Immature natural killer cell (primary cell): ENCODE results near the gene IFT57. TPM values are rescaled to one million over a fixed set of nuclear protein-coding genes. Genes with fewer than 3 reads are reported as not detected.

Source experiments
- DNase-seq, 3 donors: peaks; one replicate each; pipeline ENCODE4 v3.0.0; 2022; ENCODE audit warnings: mixed read lengths in 1 of 3
- H3K27ac Mint-ChIP-seq, 6 donors: one replicate each; pipeline ENCODE4 v1.8.0; 2020; ENCODE audit warnings: mixed read lengths in 6 of 6, mild to moderate bottlenecking in 5 of 6, inconsistent platforms in 4 of 6, moderate library complexity in 3 of 6
- H3K27me3 Mint-ChIP-seq, 3 donors: one replicate each; pipeline ENCODE4 v1.8.0; 2020 to 2021; ENCODE audit warnings: low read depth in 3 of 3, mild to moderate bottlenecking in 3 of 3, mixed read lengths in 3 of 3, moderate library complexity in 3 of 3, inconsistent platforms in 1 of 3
- H3K36me3 Mint-ChIP-seq, 3 donors: one replicate each; pipeline ENCODE4 v1.8.0; 2020; ENCODE audit warnings: mixed read lengths in 3 of 3, inconsistent platforms in 2 of 3, mild to moderate bottlenecking in 2 of 3
- H3K4me1 Mint-ChIP-seq, 2 donors: one replicate each; pipeline ENCODE4 v1.8.0; 2020; ENCODE audit warnings: inconsistent platforms in 2 of 2, mild to moderate bottlenecking in 2 of 2, mixed read lengths in 2 of 2, moderate library complexity in 1 of 2
- H3K4me3 Mint-ChIP-seq, 5 donors: one replicate each; pipeline ENCODE4 v1.8.0; 2020; ENCODE audit warnings: mild to moderate bottlenecking in 5 of 5, mixed read lengths in 5 of 5, inconsistent platforms in 3 of 5, moderate library complexity in 3 of 5
- H3K9me3 Mint-ChIP-seq, 6 donors: one replicate each; pipeline ENCODE4 v1.8.0; 2020; ENCODE audit warnings: mild to moderate bottlenecking in 6 of 6, mixed read lengths in 6 of 6, inconsistent platforms in 4 of 6, moderate library complexity in 3 of 6
- polyA plus RNA-seq, 3 donors: library from polyadenylated mRNA; unstranded; fragments of 300-500 nt; fragmentation: Illumina TruSeq; gene quantifications; one replicate each; pipeline ENCODE4 v1.2.3, GENCODE V29; 2021

The IFT57 gene
- polyA plus RNA-seq, 3 donors from 2014 or later: 10.8 to 28.9 (median 22.6) TPM

DNA sequence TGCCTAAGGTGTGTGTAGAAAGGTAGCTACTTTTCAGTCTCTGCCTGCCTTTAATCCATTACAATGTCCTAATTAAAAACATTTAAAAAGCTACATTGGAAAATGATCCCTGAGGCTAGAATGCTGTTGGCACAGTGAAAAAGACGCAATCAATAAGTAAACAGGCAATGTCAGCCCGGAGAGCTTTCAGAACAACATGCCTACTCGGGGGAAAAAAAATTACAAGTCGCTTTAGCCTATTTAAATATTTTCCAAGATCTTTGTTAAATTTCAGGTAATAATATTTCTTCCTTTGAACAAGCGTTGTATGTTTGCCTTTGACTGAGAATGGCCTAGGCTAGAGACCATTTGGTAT lies 84.8 kb downstream of the IFT57 start:
- Mint-ChIP-seq H3K36me3 (peaks cover 3 to 13% (median 7%) of the 10 kb centered on the region in 3 donors), H3K4me1 (peaks cover 37 to 40% of the 10 kb centered on the region in 2 donors), H3K4me3 (no peak overlapping the region), H3K27ac (no peak overlapping the region), H3K27me3 (no peaks in the 10 kb centered on the region), H3K9me3 (no peaks in the 10 kb centered on the region)
- DNase-seq: no peak

DNA sequence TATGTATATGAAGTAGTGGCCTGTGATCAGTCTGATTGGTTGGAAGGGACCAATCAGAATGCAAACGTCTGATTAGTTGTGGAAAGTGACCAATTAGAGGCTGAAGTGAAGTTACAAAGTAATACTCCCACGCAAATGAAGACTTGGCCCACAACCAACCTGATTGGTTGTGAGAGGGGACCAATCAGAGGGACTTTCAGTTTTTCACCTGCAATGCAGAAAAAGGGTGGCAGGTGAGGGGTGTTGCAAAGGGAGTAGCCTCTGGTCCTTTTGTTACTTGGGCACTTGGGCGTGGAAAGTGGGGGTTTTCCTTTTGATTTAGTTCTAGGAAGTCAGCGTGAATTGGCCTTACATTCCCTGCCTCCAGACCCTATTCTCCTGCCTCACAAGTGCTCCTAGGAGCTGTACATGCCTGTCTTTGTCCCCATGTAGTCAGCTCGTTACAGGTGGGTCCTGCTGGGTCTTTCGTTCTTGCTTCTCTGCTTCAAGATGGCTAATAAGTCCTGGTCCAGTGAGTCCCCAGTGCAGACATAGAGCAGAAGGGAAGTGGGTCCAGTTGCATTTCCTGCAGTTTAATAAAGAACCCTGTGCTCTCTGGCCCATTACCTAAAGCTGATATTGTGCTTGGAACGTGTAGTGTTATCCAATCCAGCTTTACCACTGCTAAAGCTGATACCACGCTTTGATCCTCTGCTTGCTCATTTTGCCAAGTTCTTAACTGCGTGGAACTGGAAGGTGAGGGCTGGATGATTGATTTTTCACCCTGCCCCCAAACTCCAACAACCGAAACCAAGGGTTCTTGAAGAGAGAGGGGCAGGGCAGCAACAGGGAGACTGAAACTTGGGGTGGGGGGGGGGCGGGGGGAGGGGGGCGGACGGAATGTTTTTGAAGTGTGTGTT lies 85.4 kb downstream of the IFT57 start:
- H3K4me1 Mint-ChIP-seq: peaks cover 42 to 43% of the 10 kb centered on the region in 2 donors
- no peaks in the 10 kb centered on the region for H3K27me3 Mint-ChIP-seq
- H3K9me3 Mint-ChIP-seq: no peaks in the 10 kb centered on the region
- H3K36me3 Mint-ChIP-seq: peaks cover 4 to 13% (median 7%) of the 10 kb centered on the region in 3 donors
- no peak overlapping the region for H3K4me3 Mint-ChIP-seq
- H3K27ac Mint-ChIP-seq: peak overlapping the region in 1 of 6 donors; percentile 58
- no peak for DNase-seq

DNA sequence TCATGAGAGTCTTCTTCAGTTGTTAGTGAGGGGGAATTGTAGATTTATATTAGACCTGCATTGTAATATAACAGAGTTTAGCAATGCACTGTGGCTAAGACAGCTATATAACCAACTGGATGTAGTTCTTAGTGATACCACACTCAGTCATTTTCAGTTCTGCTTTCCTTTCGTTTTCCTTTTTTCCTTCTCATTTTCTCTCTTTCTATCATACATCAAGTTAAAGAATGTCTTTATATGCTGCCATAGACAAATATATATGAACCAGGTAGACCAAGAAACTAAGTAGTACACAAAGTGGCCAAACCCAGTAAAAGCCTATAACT lies 87.7 kb downstream of the IFT57 start:
- H3K36me3 Mint-ChIP-seq: peaks cover 7 to 15% (median 9%) of the 10 kb centered on the region in 3 donors
- H3K4me1 Mint-ChIP-seq: peaks cover 43 to 56% of the 10 kb centered on the region in 2 donors
- no peak for DNase-seq
- no peaks in the 10 kb centered on the region for H3K9me3 Mint-ChIP-seq
- H3K27me3 Mint-ChIP-seq: no peaks in the 10 kb centered on the region
- H3K4me3 Mint-ChIP-seq: peak overlapping the region; percentile 21 to 86 (median 64)
- peak overlapping the region; percentile 18 to 93 (median 74) for H3K27ac Mint-ChIP-seq

DNA sequence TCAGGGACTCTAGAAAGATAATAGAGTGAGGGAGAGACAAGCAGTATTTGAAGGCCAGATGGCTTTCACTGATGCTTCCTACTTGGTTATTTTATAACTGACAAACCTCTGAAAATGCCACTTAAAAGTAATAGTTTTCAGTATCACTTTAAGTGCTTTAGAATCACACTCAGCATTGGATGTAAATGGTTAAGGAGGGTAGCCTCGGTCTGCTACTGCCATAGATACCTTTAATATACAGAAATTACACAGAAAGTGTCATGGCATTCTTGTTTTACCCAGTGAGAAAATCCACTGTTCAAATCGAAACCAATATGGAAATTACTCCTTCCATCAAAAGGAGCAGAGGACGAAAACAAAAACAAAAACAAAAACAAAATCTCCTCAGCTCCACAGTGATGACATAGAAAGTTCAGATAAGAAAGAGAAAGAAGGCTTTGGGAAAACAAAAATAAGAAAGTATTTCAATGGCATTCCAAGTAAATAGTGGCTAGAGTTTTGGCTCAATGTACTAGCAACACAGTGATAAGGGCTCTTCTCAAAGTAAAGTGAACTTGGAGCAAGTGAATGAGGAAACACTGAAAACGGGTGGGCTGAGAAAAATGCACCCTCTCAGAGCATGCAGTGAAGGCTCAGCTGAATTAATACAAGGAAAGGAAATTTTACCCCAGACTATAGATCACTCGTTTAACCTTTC lies 88.2 kb downstream of the IFT57 start:
- no peak for DNase-seq
- H3K9me3 Mint-ChIP-seq: no peaks in the 10 kb centered on the region
- H3K36me3 Mint-ChIP-seq: peaks cover 7 to 15% (median 11%) of the 10 kb centered on the region in 3 donors
- peaks cover 44 to 62% of the 10 kb centered on the region in 2 donors for H3K4me1 Mint-ChIP-seq
- peak overlapping the region; percentile 65 to 93 (median 74) for H3K27ac Mint-ChIP-seq
- peak overlapping the region; percentile 21 to 86 (median 64) for H3K4me3 Mint-ChIP-seq
- H3K27me3 Mint-ChIP-seq: no peaks in the 10 kb centered on the region

DNA sequence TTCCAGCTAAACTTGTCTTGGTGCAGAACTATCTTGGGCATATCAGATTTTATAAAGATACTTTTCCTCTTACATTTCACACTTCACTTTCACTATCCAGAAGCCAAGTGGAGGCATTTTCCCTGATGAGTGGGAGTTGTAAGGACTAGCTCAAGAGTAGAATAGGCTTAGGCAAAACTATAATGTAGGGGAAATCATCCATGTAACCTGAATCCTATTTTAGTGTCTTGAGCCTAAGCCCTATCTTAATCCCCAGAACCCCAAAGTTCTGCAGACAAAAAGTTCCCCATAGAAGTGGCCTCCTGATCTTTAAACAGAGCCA lies 89.2 kb downstream of the IFT57 start:
- Mint-ChIP-seq H3K36me3 (peaks cover 7 to 19% (median 16%) of the 10 kb centered on the region in 3 donors), H3K4me1 (peaks cover 46 to 66% of the 10 kb centered on the region in 2 donors), H3K9me3 (no peaks in the 10 kb centered on the region), H3K27ac (peak overlapping the region in 4 of 6 donors; percentile 19 to 93 (median 74)), H3K27me3 (no peaks in the 10 kb centered on the region), H3K4me3 (peak overlapping the region in 3 of 5 donors; percentile 57 to 86 (median 60))
- no peak for DNase-seq

DNA sequence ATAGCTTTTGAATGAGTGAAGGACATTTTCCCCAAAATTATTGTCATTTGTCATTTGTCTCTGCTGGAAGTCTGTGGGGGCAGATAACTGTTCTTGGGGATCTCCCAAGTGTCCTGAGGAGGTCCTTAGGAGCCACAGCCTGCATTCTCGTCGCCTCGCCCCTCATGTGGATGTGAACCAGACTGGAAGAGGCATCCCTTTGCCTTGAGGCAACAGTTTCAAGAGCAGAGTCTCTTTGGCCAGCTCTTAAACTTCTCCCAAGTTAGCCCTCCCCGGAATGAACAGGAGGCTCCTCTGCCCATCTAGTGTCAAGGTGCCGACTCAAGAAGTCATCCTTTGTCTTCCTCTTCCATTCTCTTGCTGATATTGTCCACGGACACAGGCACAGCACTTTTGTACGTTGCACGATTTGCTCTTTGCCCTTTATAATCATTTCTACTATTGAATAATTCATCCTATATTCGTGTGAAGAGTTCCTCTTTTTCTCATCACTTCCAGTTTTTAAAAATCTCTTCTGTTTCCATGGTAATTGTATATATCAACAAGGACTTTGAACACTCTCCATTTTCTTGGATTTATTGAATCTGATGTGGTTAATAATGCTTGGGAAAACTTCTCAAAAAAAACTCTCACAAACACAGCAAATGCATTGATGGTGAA lies 90.6 kb downstream of the IFT57 start:
- no peak for DNase-seq
- Mint-ChIP-seq H3K36me3 (peaks cover 7 to 20% (median 19%) of the 10 kb centered on the region in 3 donors), H3K27me3 (peaks cover 0 to 3% (median 0%) of the 10 kb centered on the region in 3 donors), H3K27ac (peak overlapping the region in 1 of 6 donors; percentile 15), H3K4me1 (peaks cover 52 to 76% of the 10 kb centered on the region in 2 donors), H3K4me3 (no peak overlapping the region), H3K9me3 (peaks cover 0 to 3% (median 0%) of the 10 kb centered on the region in 6 donors)

DNA sequence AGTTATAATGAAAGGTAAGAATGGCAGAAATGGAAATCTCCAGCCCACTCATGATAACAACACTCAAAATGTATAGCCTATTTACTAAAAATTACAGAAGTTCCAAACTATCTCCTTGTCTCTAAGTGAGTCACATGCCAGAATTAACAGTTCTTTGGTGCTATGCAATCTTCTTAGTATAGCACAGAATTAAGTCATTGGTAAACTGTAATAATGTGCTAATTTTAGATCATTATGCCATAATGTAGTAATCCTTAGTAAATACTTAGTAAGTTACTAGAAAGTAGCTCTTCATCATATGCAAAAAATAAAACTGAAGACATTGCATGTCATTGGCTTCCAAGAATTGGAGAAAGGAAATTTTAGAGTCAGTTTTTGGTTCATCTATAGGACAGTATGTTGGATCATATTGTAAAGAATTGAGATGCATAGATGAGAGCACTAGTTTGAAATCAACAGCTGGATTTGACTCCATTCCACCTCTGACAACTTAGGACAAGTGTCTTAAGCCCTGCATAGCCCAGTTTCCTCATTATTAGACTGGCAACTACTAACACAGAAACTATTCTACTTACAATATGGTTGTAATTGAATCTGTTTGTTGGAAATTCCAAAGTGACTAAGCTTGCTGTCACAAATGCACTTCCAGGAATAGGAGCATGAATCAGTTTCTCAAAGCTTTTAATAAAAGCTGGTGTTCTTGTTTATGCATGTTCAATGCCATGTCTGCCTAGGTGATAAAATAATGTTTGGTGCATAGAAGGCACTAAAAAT lies 91.3 kb downstream of the IFT57 start:
- Mint-ChIP-seq H3K27ac (no peak overlapping the region), H3K27me3 (peaks cover 0 to 4% (median 1%) of the 10 kb centered on the region in 3 donors), H3K36me3 (peaks cover 0 to 20% (median 13%) of the 10 kb centered on the region in 3 donors), H3K4me3 (no peak overlapping the region), H3K9me3 (peaks cover 0 to 3% (median 0%) of the 10 kb centered on the region in 6 donors), H3K4me1 (peaks cover 58 to 83% of the 10 kb centered on the region in 2 donors)
- no peak for DNase-seq

DNA sequence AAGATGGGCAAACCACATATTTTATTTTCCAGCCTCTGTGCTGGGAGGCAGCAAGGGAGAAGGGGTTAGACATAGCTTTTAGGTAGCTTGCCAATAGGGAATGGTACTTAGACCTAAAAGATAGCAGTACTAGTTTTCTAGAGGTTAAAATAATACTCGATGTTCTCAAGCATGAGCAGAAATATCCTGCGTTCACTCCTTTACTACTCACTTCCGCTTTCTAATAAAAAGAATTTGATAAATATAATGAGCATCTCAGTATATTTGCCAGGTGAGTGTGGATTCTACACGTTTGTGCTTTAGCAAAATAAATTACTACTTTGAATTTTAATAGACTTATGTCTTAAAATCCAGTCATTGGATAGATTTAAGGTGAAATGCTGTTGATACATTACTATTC lies 92.0 kb downstream of the IFT57 start:
- Mint-ChIP-seq H3K36me3 (peaks cover 0 to 20% (median 7%) of the 10 kb centered on the region in 3 donors), H3K4me1 (peaks cover 64 to 88% of the 10 kb centered on the region in 2 donors), H3K4me3 (no peak overlapping the region), H3K27ac (peak overlapping the region in 1 of 6 donors; percentile 26), H3K27me3 (peaks cover 0 to 7% (median 4%) of the 10 kb centered on the region in 3 donors), H3K9me3 (peaks cover 0 to 3% (median 0%) of the 10 kb centered on the region in 6 donors)
- no peak for DNase-seq

DNA sequence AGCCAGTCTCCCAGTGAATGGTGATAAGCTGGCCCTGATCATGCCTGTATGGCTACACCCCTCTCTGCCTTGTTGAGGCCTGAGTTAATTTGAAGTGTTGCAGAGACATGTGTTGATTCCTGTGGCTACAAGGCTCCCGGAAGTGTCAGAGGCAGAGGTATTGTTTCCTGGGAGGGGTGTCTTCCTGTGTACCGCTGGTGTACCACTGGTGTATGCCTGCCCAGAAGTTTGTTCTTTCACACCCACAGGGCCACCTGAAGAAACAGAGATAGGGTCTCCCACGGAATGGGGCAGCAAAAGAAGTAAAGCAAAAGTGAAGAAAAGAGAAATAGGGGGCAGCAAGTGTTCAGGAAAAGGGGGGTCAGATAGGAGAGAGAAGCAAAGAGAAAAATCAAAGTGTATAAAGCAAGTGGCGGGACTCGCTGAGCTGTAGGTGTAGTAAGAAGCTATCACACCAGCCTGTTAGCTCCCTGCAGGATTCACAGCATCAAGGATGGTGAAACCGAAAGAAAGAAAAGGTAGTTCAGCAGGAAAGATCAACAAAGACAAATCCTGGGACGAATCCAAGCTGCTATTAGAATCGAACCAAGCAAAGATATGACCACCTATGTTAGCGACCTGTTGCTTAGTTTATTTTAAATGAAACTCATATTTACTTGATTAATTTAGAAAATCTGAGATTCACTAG lies 94.8 kb downstream of the IFT57 start:
- H3K4me1 Mint-ChIP-seq: peaks cover 63 to 82% of the 10 kb centered on the region in 2 donors
- H3K27ac Mint-ChIP-seq: peak overlapping the region; percentile 90 to 99 (median 96)
- peaks cover 0 to 8% (median 7%) of the 10 kb centered on the region in 3 donors for H3K27me3 Mint-ChIP-seq
- peaks cover 0 to 20% (median 7%) of the 10 kb centered on the region in 3 donors for H3K36me3 Mint-ChIP-seq
- peak overlapping the region; percentile 74 to 94 (median 79) for H3K4me3 Mint-ChIP-seq
- peak; percentile 76 to 82 (median 81) for DNase-seq
- H3K9me3 Mint-ChIP-seq: peaks cover 0 to 3% (median 0%) of the 10 kb centered on the region in 6 donors

DNA sequence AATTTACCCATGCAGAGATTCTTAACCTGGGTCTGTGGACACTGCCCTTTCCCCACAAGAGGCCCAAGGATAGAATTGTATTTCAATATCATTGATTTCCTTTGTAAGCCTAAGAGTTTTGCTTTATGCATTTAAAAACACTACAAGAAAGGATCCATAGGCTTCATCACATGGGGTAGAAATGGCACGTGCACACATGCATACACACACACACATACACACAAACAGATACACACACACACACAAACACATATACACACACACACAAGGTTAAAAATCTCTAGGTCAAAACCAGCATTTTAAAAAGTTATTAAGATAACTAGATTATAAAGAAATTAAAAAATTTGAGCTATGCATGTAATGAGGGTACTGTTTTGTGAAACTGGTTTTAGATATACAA lies 95.9 kb downstream of the IFT57 start:
- Mint-ChIP-seq H3K9me3 (peaks cover 0 to 3% (median 0%) of the 10 kb centered on the region in 6 donors), H3K36me3 (peaks cover 0 to 14% (median 5%) of the 10 kb centered on the region in 3 donors), H3K4me3 (peak overlapping the region; percentile 68 to 85 (median 81)), H3K4me1 (peaks cover 63 to 71% of the 10 kb centered on the region in 2 donors), H3K27me3 (peaks cover 0 to 8% (median 7%) of the 10 kb centered on the region in 3 donors), H3K27ac (peak overlapping the region; percentile 87 to 98 (median 96))
- no peak for DNase-seq

DNA sequence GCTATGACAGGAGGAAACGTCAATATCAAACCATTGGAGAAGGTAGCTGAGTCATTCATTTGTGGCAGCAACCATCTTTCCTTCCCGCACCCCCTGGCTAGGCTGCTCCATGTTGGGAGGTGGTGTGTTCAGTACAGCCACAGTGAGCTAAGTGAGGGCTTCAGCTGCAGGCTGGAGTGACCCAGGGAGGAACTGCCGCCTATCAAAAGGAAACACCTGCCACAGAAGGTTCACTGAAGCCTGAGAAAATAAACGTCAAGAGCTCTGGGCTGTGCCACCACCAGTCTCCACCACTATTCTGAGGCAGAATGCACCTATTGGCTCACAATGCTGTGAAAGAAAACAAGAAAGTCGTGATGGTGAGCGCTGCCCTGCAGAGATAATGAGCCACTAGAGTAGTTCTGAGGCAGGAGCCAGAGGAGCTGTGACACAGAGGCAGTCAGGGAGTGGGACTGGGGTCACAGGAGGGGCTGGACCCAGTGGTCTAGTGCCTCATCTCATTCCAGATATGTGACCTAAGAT lies 96.6 kb downstream of the IFT57 start:
- Mint-ChIP-seq H3K27ac (peak overlapping the region; percentile 87 to 98 (median 96)), H3K4me1 (peaks cover 64 to 66% of the 10 kb centered on the region in 2 donors), H3K4me3 (peak overlapping the region; percentile 68 to 85 (median 81)), H3K36me3 (peaks cover 0 to 13% (median 4%) of the 10 kb centered on the region in 3 donors), H3K9me3 (peaks cover 0 to 3% (median 0%) of the 10 kb centered on the region in 6 donors), H3K27me3 (peaks cover 0 to 8% (median 7%) of the 10 kb centered on the region in 3 donors)
- peak; percentile 63 to 80 (median 75) for DNase-seq

DNA sequence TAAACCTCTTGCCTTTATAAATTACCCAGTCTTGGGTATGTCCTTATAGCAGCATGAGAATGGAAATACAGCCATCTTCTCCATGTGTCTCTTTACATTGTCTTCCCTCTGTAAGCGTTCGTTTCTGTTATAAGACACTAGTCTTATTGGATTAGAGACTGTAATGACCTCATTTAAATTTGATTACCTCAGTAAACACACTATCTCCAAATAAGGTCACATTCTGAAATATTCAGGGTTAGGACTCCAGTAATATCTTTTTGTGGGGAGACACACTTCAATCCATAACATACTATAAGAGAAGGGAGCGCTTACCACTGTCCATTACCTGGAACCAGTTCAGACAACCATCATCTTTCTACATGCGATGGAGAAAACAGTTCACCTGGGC lies 97.1 kb downstream of the IFT57 start:
- Mint-ChIP-seq H3K27me3 (peaks cover 0 to 8% (median 7%) of the 10 kb centered on the region in 3 donors), H3K9me3 (peaks cover 0 to 3% (median 0%) of the 10 kb centered on the region in 6 donors), H3K27ac (peak overlapping the region; percentile 87 to 98 (median 96)), H3K4me3 (peak overlapping the region; percentile 68 to 85 (median 81)), H3K36me3 (peaks cover 0 to 13% (median 4%) of the 10 kb centered on the region in 3 donors), H3K4me1 (peaks cover 63 to 66% of the 10 kb centered on the region in 2 donors)
- peak in 2 of 3 donors; percentile 26 to 33 for DNase-seq
